SU-DHL-6 (cell line): ENCODE measurements around the gene SLC30A10.

Experiments used
- CTCF ChIP-seq: fragments of 200-600 bp; sonication (generic); IDR thresholded peaks from one replicate; pipeline ENCODE4 v1.5.1; 2017; ENCODE audit warnings: antibody characterized with exemption, mild to moderate bottlenecking, low read length, moderate library complexity; ENCODE audit not compliant: insufficient read depth, poor library complexity, severe bottlenecking
- EZH2phosphoT487 ChIP-seq: fragments of 200-600 bp; sonication (generic), shearing (Covaris generic); conservative IDR thresholded peaks from 2 replicates; pipeline ENCODE4 v1.6.1; 2018; ENCODE audit warnings: mild to moderate bottlenecking, antibody characterized with exemption, low read length, moderate library complexity, mixed read lengths

- TF ChIP-seq CTCF, result no peak
- no peak for TF ChIP-seq EZH2phosphoT487
Measured at GRCh38 chr1:219902951-219903350, 25.4 kb downstream of the SLC30A10 start.
